ENCODE data around the gene EXOSC10. TPM values are rescaled to one million over a fixed set of nuclear protein-coding genes. Genes with fewer than 3 reads are reported as not detected.
"Not testable (repeated sequence)": the region's sequence is repeated elsewhere in the genome, so short reads cannot be mapped to it uniquely, and the experiment has no call there.

EXOSC10 gene
- total RNA-seq, 5 donors from 2014 or later (not counting 1 experiment from before 2014, with no cell fraction given) = 72.5 to 85.2 (median 82.1) TPM

- H3K27me3 ChIP-seq (replicated peaks in 1 of 2; ENCODE audit: control insufficient read depth in 2 of 2, extremely low read depth in 1 of 2, insufficient read depth in 2 of 2, low read length in 1 of 2) = peaks cover 0 to 22% of the 10 kb centered on the region in 2 experiments
- H3K4me3 Mint-ChIP-seq; H3K9me3 ChIP-seq; H3K27me3 Mint-ChIP-seq; H3K27ac Mint-ChIP-seq; H3K27ac ChIP-seq (ENCODE audit: low read length); H3K4me1 ChIP-seq (ENCODE audit: control insufficient read depth in 1 of 2, extremely low read depth in 1 of 2, insufficient read depth in 2 of 2, low read length in 2 of 2); H3K4me1 Mint-ChIP-seq; ATAC-seq (replicated peaks in 1 of 4); DNase-seq; CTCF ChIA-PET; H3K9me3 Mint-ChIP-seq; H3K4me3 ChIP-seq (ENCODE audit: control insufficient read depth in 1 of 2, extremely low read depth in 1 of 2, low read length in 1 of 2); H3K36me3 ChIP-seq (ENCODE audit: control insufficient read depth in 2 of 2, extremely low read depth in 1 of 2, insufficient read depth in 1 of 2, low read length in 1 of 2); H3K36me3 Mint-ChIP-seq: not testable (repeated sequence)
- WGBS (ENCODE audit: insufficient coverage) = 100% methylated on average over 1 of the region's 7 CpGs
- POLR2A ChIA-PET = interaction anchor here in 1 of 2 donors (0.7 kb wide), 1 partner anchor 460 kb away, joined by 7 read pairs; no protein-coding TSS in a partner anchor
These were observed 59.6 kb downstream of the EXOSC10 start for GRCh38 chr1:11040105-11040429.

GRCh38 chr1:11039351-11040104 is 60.1 kb downstream of the EXOSC10 start:
- no peak overlapping the region for H3K27ac Mint-ChIP-seq
- Histone ChIP-seq H3K27me3 (replicated peaks in 1 of 2; ENCODE audit: control insufficient read depth in 2 of 2, extremely low read depth in 1 of 2, insufficient read depth in 2 of 2, low read length in 1 of 2) (peaks cover 0 to 22% of the 10 kb centered on the region in 2 experiments), H3K27ac (ENCODE audit: low read length) (no peak overlapping the region), H3K36me3 (ENCODE audit: control insufficient read depth in 2 of 2, extremely low read depth in 1 of 2, insufficient read depth in 1 of 2, low read length in 1 of 2) (no peaks in the 10 kb centered on the region), H3K4me1 (ENCODE audit: control insufficient read depth in 1 of 2, extremely low read depth in 1 of 2, insufficient read depth in 2 of 2, low read length in 2 of 2) (peaks cover 3 to 5% of the 10 kb centered on the region in 2 experiments), H3K9me3 (no peaks in the 10 kb centered on the region), H3K4me3 (ENCODE audit: control insufficient read depth in 1 of 2, extremely low read depth in 1 of 2, low read length in 1 of 2) (no peak overlapping the region)
- no peaks in the 10 kb centered on the region for H3K36me3 Mint-ChIP-seq
- ChIA-PET POLR2A (interaction anchor here in 1 of 2 donors (0.7 kb wide), 1 partner anchor 461 kb away, joined by 7 read pairs; no protein-coding TSS in a partner anchor), CTCF (interaction anchor here in 1 of 2 donors (0.6 kb wide), 1 partner anchor 1253 kb away, joined by 4 read pairs; no protein-coding TSS in a partner anchor)
- WGBS (ENCODE audit: insufficient coverage) = 68% methylated on average over 2 of the region's 2 CpGs
- H3K27me3 Mint-ChIP-seq = no peaks in the 10 kb centered on the region
- ATAC-seq (replicated peaks in 1 of 4) = no peak
- H3K4me3 Mint-ChIP-seq = no peak overlapping the region
- DNase-seq = no peak
- H3K4me1 Mint-ChIP-seq = peaks cover 6 to 7% (median 6%) of the 10 kb centered on the region in 3 donors
- no peaks in the 10 kb centered on the region for H3K9me3 Mint-ChIP-seq

- CTCF ChIA-PET = interaction anchor here (0.5 to 2.5 kb wide), 40 partner anchors 8 to 876 kb away, joined by 3 to 33 read pairs (median 4); partner anchors contain the start of genes EXOSC10 (in 2 of the 2), SRM (in 2 of the 2), AGTRAP (in 1 of the 2) and ANGPTL7 (in 1 of the 2)
- H3K9me3 ChIP-seq = no peaks in the 10 kb centered on the region
- DNase-seq (peak; percentile 74 to 95 (median 86)), ATAC-seq (replicated peaks in 1 of 4) (peak; percentile 96 to 99 (median 99))
- Mint-ChIP-seq H3K4me3 (no peak overlapping the region), H3K27ac (no peak overlapping the region), H3K9me3 (no peaks in the 10 kb centered on the region), H3K4me1 (peaks cover 6 to 7% (median 6%) of the 10 kb centered on the region in 3 donors), H3K36me3 (no peaks in the 10 kb centered on the region), H3K27me3 (no peaks in the 10 kb centered on the region)
- POLR2A ChIA-PET = no interaction called here
- H3K4me3 ChIP-seq (ENCODE audit: control insufficient read depth in 1 of 2, extremely low read depth in 1 of 2, low read length in 1 of 2) = no peak overlapping the region
- peaks cover 0 to 19% of the 10 kb centered on the region in 2 experiments for H3K27me3 ChIP-seq (replicated peaks in 1 of 2; ENCODE audit: control insufficient read depth in 2 of 2, extremely low read depth in 1 of 2, insufficient read depth in 2 of 2, low read length in 1 of 2)
- peaks cover 3 to 5% of the 10 kb centered on the region in 2 experiments for H3K4me1 ChIP-seq (ENCODE audit: control insufficient read depth in 1 of 2, extremely low read depth in 1 of 2, insufficient read depth in 2 of 2, low read length in 2 of 2)
- H3K36me3 ChIP-seq (ENCODE audit: control insufficient read depth in 2 of 2, extremely low read depth in 1 of 2, insufficient read depth in 1 of 2, low read length in 1 of 2) = no peaks in the 10 kb centered on the region
- no peak overlapping the region for H3K27ac ChIP-seq (ENCODE audit: low read length)
- WGBS (ENCODE audit: insufficient coverage) = 0% methylated on average over 3 of the region's 8 CpGs
These were observed 61.9 kb downstream of the EXOSC10 start for GRCh38 chr1:11037740-11038182.

GRCh38 chr1:11037019-11037739 is 62.5 kb downstream of the EXOSC10 start:
- not testable (repeated sequence) for H3K36me3 ChIP-seq (ENCODE audit: control insufficient read depth in 2 of 2, extremely low read depth in 1 of 2, insufficient read depth in 1 of 2, low read length in 1 of 2); H3K27ac ChIP-seq (ENCODE audit: low read length); H3K4me1 Mint-ChIP-seq; H3K27me3 Mint-ChIP-seq; H3K4me3 Mint-ChIP-seq; ATAC-seq (replicated peaks in 1 of 4); H3K4me3 ChIP-seq (ENCODE audit: control insufficient read depth in 1 of 2, extremely low read depth in 1 of 2, low read length in 1 of 2); DNase-seq; H3K9me3 Mint-ChIP-seq; H3K4me1 ChIP-seq (ENCODE audit: control insufficient read depth in 1 of 2, extremely low read depth in 1 of 2, insufficient read depth in 2 of 2, low read length in 2 of 2); H3K9me3 ChIP-seq; H3K36me3 Mint-ChIP-seq; H3K27ac Mint-ChIP-seq
- ChIA-PET POLR2A (interaction anchor here in 1 of 2 donors (0.6 kb wide), 1 partner anchor 578 kb away, joined by 3 read pairs; no protein-coding TSS in a partner anchor), CTCF (interaction anchor here (0.5 to 2.5 kb wide), 36 partner anchors 21 to 930 kb away, joined by 3 to 33 read pairs (median 4); partner anchors contain the start of genes EXOSC10 (in 2 of the 2), SRM (in 2 of the 2), AGTRAP (in 1 of the 2) and ANGPTL7 (in 1 of the 2))
- H3K27me3 ChIP-seq (replicated peaks in 1 of 2; ENCODE audit: control insufficient read depth in 2 of 2, extremely low read depth in 1 of 2, insufficient read depth in 2 of 2, low read length in 1 of 2) = peaks cover 0 to 19% of the 10 kb centered on the region in 2 experiments
- whole genome bisulfite sequencing (ENCODE audit: insufficient coverage) = 0% methylated on average over 3 of the region's 18 CpGs

- CTCF ChIA-PET = no interaction called here
- no peak for ATAC-seq (replicated peaks in 1 of 4)
- Mint-ChIP-seq H3K27me3 (no peaks in the 10 kb centered on the region), H3K9me3 (no peaks in the 10 kb centered on the region), H3K4me1 (peaks cover 3 to 5% (median 5%) of the 10 kb centered on the region in 3 donors), H3K4me3 (no peak overlapping the region), H3K36me3 (peaks cover 7% of the 10 kb centered on the region), H3K27ac (no peak overlapping the region)
- 80% methylated on average over 2 of the region's 10 CpGs for WGBS (ENCODE audit: insufficient coverage)
- Histone ChIP-seq H3K4me1 (ENCODE audit: control insufficient read depth in 1 of 2, extremely low read depth in 1 of 2, insufficient read depth in 2 of 2, low read length in 2 of 2) (no peaks in the 10 kb centered on the region), H3K27me3 (replicated peaks in 1 of 2; ENCODE audit: control insufficient read depth in 2 of 2, extremely low read depth in 1 of 2, insufficient read depth in 2 of 2, low read length in 1 of 2) (no peaks in the 10 kb centered on the region), H3K9me3 (no peaks in the 10 kb centered on the region), H3K4me3 (ENCODE audit: control insufficient read depth in 1 of 2, extremely low read depth in 1 of 2, low read length in 1 of 2) (no peak overlapping the region), H3K36me3 (ENCODE audit: control insufficient read depth in 2 of 2, extremely low read depth in 1 of 2, insufficient read depth in 1 of 2, low read length in 1 of 2) (peaks cover 6 to 9% of the 10 kb centered on the region in 2 donors), H3K27ac (ENCODE audit: low read length) (no peak overlapping the region)
- no peak for DNase-seq
- POLR2A ChIA-PET = no interaction called here
These were observed 67.9 kb downstream of the EXOSC10 start for GRCh38 chr1:11031624-11032262.

GRCh38 chr1:11030865-11031264 is 68.8 kb downstream of the EXOSC10 start:
- CTCF ChIA-PET = no interaction called here
- Histone ChIP-seq H3K36me3 (ENCODE audit: control insufficient read depth in 2 of 2, extremely low read depth in 1 of 2, insufficient read depth in 1 of 2, low read length in 1 of 2) (peaks cover 6 to 15% of the 10 kb centered on the region in 2 donors), H3K27ac (ENCODE audit: low read length) (no peak overlapping the region), H3K27me3 (replicated peaks in 1 of 2; ENCODE audit: control insufficient read depth in 2 of 2, extremely low read depth in 1 of 2, insufficient read depth in 2 of 2, low read length in 1 of 2) (no peaks in the 10 kb centered on the region), H3K4me3 (ENCODE audit: control insufficient read depth in 1 of 2, extremely low read depth in 1 of 2, low read length in 1 of 2) (no peak overlapping the region), H3K9me3 (no peaks in the 10 kb centered on the region), H3K4me1 (ENCODE audit: control insufficient read depth in 1 of 2, extremely low read depth in 1 of 2, insufficient read depth in 2 of 2, low read length in 2 of 2) (no peaks in the 10 kb centered on the region)
- H3K4me3 Mint-ChIP-seq = no peak overlapping the region
- no peak overlapping the region for H3K27ac Mint-ChIP-seq
- peaks cover 3 to 11% (median 5%) of the 10 kb centered on the region in 3 donors for H3K4me1 Mint-ChIP-seq
- H3K9me3 Mint-ChIP-seq = no peaks in the 10 kb centered on the region
- H3K27me3 Mint-ChIP-seq = no peaks in the 10 kb centered on the region
- 80% methylated on average over 1 of the region's 9 CpGs for WGBS (ENCODE audit: insufficient coverage)
- peaks cover 11% of the 10 kb centered on the region for H3K36me3 Mint-ChIP-seq
- DNase-seq (no peak), ATAC-seq (replicated peaks in 1 of 4) (no peak)
- POLR2A ChIA-PET = no interaction called here

Measured in T-cell (primary cell).